Measurements from ENCODE around the gene KIAA1328.
"Not testable (repeated sequence)": the region's sequence is repeated elsewhere in the genome, so short reads cannot be mapped to it uniquely, and the experiment has no call there.

Gene KIAA1328

DNA sequence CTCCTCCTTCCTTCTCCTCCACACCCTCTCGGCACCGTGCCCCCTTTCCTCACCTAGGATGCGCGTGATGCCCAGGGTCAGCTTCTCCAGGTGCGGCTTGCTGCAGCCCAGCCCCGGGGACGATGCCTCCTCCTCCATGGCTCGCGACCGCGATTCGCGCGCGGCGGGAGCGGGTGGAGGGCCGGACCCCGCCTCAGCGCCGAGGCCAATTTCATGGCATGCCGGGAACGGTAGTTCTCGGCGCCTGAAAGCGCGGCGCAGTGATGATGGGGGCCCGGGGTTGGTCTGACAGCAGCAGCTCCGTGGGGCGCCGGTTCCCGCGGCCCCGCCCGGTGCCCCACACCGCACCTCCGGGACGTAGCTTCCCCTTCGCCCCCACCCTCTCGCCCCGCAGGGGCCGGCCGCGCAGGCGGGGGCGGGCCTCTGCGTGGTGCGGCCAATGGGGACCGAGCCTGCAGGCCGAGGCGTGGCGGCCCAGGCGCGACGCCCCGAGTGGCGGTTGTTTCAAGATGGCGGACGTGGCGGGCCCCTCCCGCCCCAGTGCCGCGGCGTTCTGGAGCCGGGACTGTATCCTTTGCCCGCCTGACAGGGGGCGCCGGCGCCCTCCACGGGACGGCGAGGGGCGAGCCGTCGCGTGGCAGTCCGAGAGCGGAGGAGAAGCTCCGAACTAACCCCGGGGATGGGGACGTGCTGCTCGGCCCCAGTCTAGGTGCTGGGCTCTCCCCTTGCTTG is at the start of gene KIAA1328, which contains the start of gene TPGS2:
Gene KIAA1328, plus strand, starts transcription at position 498 of the 732 bp plus-strand sequence. Its CDS starts 12 bp downstream, at position 510.
Gene TPGS2, minus strand, starts transcription at position 373 of the 732 bp plus-strand sequence. Its CDS starts 235 bp downstream, at position 138.
- peak; percentile 89 for DNase-seq

GRCh38 chr18:36780748-36781147 is 48.2 kb upstream of the KIAA1328 start:
- DNase-seq, result no peak

DNA sequence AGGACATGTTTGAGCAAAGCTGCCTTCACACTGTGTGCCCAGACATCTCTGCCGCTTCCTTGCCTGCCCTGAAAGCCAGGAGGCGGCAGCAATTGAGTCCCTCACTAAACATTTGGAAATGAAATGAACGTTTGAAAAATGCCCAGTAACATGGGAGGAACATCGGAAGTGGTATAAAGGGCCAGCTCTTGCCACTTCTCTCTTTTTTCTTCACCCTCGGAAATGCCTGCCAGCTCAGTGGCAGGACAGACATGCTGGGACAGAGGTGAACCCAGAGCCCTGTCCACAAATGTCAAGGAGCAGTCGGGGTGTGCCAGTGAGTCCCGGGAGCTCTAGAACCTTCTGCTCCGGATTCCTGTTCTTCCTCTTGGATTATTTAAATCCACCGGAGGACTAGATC is 46.2 kb upstream of the KIAA1328 start:
- DNase-seq, result no peak

DNA sequence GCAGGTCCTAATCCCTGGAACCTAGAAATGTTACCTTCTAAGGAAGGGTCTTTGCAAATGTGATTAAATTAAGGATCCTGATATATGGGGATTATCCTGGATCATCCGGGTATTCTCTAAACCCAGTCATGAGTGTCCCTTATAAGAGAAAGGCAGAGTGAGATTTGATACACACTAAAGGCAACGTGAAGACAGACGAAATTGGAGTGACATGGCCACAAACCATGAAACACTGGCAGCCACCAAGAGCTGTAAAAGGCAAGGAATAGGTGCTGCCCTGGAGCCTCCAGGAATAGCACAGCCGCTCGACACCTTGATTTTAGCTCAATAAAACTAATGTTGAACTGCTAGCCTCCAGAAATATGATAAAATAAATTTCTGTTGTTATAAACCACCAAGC is 45.1 kb upstream of the KIAA1328 start:
- no peak for DNase-seq

DNA sequence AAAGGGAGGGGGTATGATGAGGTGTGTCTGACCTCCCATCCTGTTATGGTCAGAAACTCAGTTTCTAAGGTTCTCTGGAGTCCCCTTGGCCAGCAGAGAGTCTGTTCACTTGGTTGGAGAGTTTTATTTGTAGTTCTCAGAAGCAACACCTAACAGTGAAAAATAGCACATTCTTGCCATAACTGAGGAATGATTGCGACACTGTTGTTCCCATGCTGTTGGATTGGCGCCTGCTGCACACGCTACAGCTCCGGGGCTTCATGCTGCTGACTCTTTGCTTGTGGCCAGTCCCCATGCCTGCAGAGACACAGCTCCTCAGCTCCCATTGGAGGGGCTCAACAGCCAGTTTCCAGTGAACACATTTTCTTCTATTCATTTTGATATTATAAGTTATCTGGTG is 42.2 kb upstream of the KIAA1328 start:
- DNase-seq, result no peak

DNA sequence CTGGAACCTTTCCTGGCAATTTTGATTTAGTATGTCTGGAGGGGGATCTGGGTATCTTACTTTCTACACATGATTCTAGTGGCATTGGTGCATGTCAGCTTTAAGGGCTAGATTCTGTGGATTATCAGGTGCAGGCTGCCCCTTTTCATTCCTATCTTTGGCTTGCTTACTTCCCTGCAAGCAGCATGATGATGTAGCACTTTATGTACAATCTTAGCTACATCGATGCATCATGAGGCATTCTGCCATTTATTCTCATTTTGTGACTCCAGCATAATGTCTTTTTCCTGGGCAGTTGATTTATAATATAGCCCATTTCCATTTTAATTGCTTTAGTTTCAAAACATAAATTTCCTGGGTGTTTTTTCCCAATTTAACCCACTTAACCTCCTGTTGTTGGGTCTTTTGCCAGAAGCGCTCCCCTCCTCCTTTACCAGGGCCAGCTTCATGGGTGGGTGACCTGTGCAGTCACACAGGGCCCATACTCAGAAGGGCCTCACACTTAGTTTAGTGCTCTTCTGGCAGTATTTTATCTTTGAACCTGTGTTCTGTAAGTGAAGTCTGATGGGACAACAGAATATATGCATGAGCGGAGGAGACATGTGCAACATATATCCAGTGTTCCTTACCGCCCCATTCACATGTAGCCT is 36.2 kb upstream of the KIAA1328 start:
- DNase-seq, result no peak

DNA sequence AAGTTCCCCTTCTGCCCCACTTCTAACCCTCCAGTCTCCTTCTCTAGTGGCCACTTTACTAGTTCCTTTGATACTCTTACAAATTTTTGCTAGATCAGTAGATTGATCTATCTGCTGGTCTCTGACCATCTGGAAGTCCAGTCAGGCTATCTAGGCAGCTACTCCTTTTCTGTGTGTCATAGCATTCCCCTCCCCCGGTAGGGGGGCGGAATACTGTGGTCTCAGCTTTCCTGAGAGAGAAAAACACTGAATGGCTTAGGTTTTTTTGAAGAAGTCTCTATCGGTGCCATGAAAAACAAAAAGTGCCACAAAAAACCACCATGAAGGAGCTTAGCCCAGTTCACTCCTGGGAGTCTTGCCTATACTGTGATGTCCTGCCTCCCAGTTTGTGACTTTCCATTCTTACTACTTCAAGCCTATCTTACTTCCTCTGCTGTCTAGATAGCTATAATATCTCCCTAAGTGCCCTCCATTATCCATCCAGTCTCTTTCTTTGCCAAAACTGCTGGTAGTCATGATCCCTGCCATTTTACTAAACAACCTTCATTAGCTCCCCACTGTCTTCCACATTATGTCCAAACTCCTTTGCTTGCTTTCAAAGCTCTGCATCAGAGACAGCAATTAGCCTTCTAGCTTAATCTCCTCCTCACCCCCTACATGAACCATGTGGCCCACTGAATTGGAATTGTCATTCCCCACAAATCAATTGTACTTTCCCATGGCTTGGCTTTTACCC is 30.0 kb upstream of the KIAA1328 start:
- DNase-seq, result no peak

DNA sequence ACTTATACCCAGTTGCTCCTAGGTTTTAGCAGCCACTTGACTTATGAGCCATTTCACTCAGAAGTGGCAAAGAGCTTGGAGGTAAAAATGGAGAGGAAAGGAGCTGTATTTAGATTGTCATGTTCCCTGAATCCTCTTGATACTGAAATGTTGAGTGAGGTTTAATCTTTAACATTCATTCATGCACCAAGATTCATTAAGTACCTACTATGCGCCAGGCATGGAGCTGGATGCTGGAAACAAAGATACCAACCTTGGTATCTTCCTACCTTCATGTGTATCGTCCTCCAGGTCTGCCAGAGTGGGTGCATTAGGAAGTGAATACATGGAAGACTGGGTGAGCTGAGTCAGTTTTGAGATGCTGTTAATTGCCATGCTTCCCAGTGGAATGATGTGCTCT is 23.8 kb upstream of the KIAA1328 start:
- DNase-seq, result no peak

DNA sequence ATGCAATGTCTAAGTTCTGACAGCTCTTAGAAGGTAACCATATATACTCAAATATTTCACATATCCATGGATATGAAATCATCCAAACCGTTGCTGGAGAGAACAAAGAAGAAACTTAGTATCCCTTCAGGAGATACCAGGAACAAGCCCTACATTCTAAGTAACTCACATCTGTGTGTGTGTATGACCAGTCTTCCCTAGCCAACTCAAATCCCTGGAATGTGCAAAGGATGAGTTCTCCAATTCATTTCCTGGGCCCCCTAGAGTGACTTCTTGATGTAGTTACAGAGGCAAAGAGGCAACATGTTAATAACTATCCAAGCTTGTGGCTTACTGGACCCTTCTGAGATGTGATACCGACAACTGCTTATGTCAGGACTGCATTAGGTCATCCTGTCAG is 20.2 kb upstream of the KIAA1328 start:
- DNase-seq, result no peak

GRCh38 chr18:36809590-36810381 is 19.1 kb upstream of the KIAA1328 start:
- peak; percentile 74 for DNase-seq

DNA sequence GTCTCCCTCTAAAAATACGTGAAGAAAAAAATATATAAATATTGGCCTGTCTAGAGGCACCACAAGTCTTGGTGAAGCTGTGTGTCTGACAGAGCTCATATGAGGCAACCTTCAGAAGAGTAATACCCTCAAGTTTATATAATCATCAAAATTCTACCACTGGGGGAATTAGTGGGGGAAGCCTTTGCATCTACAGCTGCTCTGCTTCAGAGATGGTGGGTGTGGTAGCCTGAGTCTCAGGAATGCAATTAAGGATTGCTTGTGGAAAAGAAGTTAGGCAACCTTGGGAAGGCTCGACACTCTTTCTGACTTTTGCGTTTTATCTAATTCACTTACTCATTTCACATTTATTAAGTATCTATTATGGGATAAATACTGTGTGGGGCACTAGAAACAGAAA is 17.5 kb upstream of the KIAA1328 start:
- DNase-seq, result no peak

DNA sequence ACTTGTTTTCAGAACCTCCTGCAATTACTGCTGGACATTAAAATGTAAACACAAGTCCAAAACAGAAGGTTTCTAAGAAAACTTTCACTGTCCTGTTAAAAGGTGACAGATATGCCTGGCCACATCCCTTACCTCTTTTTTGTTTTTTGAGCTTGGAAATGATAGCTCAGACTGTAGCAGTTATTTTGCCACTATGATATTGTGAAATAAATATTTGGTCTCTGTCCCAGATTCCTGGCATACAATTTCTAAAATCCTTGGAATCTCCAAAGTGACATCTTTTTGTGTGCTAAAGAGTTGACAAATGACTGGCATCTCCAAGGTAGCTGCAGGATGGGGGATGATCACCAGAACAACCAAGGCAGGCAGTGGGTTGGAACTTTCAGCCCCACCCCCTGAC is 17.0 kb upstream of the KIAA1328 start:
- no peak for DNase-seq

DNA sequence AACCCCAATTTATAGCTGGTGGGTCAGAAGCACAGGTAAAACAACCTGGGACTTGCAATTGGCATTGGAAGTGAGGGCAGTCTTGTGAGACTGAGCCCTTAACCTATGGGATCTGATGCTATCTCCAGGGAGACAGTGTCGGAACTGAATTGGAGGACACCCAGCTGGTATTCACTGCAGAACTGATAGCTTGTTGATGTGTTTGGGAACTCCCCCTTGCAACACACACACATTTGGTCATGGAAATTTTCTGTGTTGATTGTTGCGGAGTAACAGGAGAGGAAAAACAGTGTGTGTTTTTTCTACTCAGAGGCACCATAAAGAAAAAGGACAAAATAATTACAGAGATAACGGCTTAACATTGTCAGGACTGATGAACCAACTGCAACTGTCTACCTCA is 16.2 kb upstream of the KIAA1328 start:
- DNase-seq, result no peak

DNA sequence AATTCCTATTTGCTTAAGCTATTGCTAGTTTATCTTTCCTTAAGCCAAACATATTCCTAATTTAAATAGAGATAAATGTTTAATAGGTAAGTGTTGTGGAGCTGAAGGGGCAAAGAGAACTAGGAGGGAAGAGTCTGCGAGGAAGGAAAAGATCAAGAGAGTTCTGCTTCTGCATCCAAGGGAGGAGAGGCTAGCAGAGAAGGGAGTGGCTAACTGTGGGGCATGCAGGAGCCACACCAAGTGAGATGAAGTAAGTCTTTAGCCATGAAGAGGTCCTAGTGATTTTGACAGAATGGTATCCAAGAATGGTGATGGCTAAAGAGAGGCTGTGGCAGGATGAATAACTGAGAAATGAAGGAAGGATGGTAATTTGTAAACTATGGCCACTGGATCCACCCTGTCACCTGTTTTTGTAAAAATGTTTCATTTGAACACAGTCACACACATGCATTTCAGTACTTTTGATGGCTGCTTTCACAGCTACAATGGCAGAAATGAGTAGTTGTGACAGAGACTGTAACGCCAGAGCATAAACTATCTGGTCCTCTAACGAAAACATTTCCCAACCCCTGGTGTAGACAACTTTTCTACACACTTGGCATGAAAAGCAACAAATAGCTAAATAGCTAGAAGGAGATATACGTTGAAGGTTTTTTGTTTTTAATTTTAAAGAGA is 15.7 kb upstream of the KIAA1328 start:
- no peak for DNase-seq

GRCh38 chr18:36813824-36814223 is 15.1 kb upstream of the KIAA1328 start:
- no peak for DNase-seq

DNA sequence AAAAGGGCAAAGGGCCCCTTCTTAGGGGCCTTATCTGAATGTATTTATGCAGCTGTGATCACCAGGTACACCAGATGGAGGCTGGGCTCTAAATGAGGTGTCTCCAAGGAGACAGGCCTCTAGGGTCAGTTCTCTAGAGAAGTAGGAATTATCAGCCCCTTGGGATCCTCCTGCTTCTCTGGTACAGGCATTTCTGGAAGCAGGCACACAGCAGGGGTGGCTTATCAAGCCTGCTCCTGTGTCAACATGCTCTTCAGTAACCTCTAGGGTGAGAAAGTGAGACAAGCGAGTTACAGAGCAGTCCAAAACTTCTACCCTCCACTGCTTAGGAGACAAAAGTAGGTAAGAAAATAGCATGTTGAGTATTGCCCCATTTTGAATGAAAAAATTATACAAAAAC is 13.9 kb upstream of the KIAA1328 start:
- no peak for DNase-seq

- not testable (repeated sequence) for DNase-seq
These were observed 12.8 kb upstream of the KIAA1328 start for GRCh38 chr18:36816096-36816495.

DNA sequence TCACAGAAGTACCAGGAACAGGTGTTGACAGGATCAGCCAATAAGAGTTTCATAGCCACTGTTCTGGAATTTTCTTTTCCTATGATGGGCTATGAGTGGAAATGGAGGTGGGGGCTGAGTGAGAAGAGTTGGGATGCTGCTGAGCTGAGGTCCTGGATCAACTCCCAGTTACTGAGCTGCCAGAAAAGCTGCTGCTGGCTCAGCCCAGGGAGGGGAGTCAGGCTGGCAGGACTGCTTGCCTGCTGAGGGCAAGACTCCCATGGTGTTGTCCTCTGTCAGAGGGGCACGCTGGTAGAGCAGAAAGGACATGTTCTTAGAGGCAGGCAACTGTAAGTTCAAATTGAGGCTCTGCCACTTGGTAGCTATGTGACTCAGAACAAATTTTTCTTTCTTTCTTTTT is 11.9 kb upstream of the KIAA1328 start:
- no peak for DNase-seq

- no peak for DNase-seq
These were observed 10.3 kb upstream of the KIAA1328 start for GRCh38 chr18:36818652-36819051.

- DNase-seq, result no peak
These were observed 9.3 kb upstream of the KIAA1328 start for GRCh38 chr18:36819621-36820020.

- no peak for DNase-seq
These were observed 7.2 kb upstream of the KIAA1328 start for GRCh38 chr18:36821681-36822080.

GRCh38 chr18:36825526-36825925 is 3.4 kb upstream of the KIAA1328 start:
- DNase-seq, result no peak
